GM19438 (cell line): ENCODE data around the gene RAB33A.
"Not testable (repeated sequence)": the region's sequence is repeated elsewhere in the genome, so short reads cannot be mapped to it uniquely, and the experiment has no call there.

Source experiments
- ATAC-seq: cut with Tn5 transposase; IDR thresholded peaks from one replicate; pipeline ENCODE4 v1.9.1; 2021; ENCODE audit warnings: low read depth; ENCODE audit not compliant: unreplicated experiment

Gene RAB33A

GRCh38 chrX:130224810-130225209, 53.0 kb downstream of the RAB33A start:
- ATAC-seq: no peak

GRCh38 chrX:130228871-130229270, 57.1 kb downstream of the RAB33A start:
- no peak for ATAC-seq

GRCh38 chrX:130231184-130231583, 59.4 kb downstream of the RAB33A start:
- not testable (repeated sequence) for ATAC-seq
